WTC11 (cell line): ENCODE data around the gene IMMP1L.

Source experiments
- EMX1 ChIP-seq: fragments of 250-450 bp; sonication (Bioruptor Pico); IDR thresholded peaks from 2 replicates; pipeline ENCODE4 v1.8.0; 2021; ENCODE audit warnings: mild to moderate bottlenecking
- FOXK1 ChIP-seq: sonication (generic); formaldehyde crosslinking; IDR thresholded peaks from 2 replicates; pipeline ENCODE4 v1.8.0; 2022; ENCODE audit warnings: mild to moderate bottlenecking, moderate library complexity, missing genetic modification reagents
- GRHL2 ChIP-seq: fragments of 250-450 bp; sonication (Bioruptor Pico); IDR thresholded peaks from 2 replicates; pipeline ENCODE4 v1.8.0; 2022; ENCODE audit warnings: mild to moderate bottlenecking, moderate library complexity; ENCODE audit not compliant: insufficient replicate concordance, severe bottlenecking
- HMGXB4 ChIP-seq: sonication (generic); formaldehyde crosslinking; IDR thresholded peaks from 2 replicates; pipeline ENCODE4 v1.8.1; 2023; ENCODE audit warnings: mild to moderate bottlenecking, moderate library complexity, missing genetic modification reagents
- JUN ChIP-seq: sonication (generic); formaldehyde crosslinking; IDR thresholded peaks from 2 replicates; pipeline ENCODE4 v1.8.0; 2023; ENCODE audit warnings: mild to moderate bottlenecking, missing genetic modification reagents
- MAX ChIP-seq: sonication (generic); formaldehyde crosslinking; IDR thresholded peaks from 2 replicates; pipeline ENCODE4 v1.8.0; 2022; ENCODE audit warnings: mild to moderate bottlenecking, missing genetic modification reagents
- MYBL2 ChIP-seq: sonication (generic); formaldehyde crosslinking; IDR thresholded peaks from 2 replicates; pipeline ENCODE4 v1.8.1; 2023; ENCODE audit warnings: mild to moderate bottlenecking, moderate library complexity, missing genetic modification reagents
- SP1 ChIP-seq: sonication (generic); formaldehyde crosslinking; conservative IDR thresholded peaks from 2 replicates; pipeline ENCODE4 v1.8.1; 2022; ENCODE audit warnings: missing genetic modification reagents
- TEAD1 ChIP-seq: sonication (generic); formaldehyde crosslinking; IDR thresholded peaks from 2 replicates; pipeline ENCODE4 v1.8.0; 2022; ENCODE audit warnings: mild to moderate bottlenecking, missing genetic modification reagents
- USF2 ChIP-seq: sonication (generic); formaldehyde crosslinking; IDR thresholded peaks from 2 replicates; pipeline ENCODE4 v1.8.1; 2023; ENCODE audit warnings: mild to moderate bottlenecking, missing genetic modification reagents, moderate library complexity
- ZNF138 ChIP-seq: sonication (generic); formaldehyde crosslinking; conservative IDR thresholded peaks from 2 replicates; pipeline ENCODE4 v1.8.1; 2022; ENCODE audit warnings: mild to moderate bottlenecking, moderate library complexity, missing genetic modification reagents
- TF ChIP-seq, protein P1 (sequence below): fragments of 200-600 bp; IDR thresholded peaks from 2 replicates; pipeline ENCODE4 v1.8.0; 2022; ENCODE audit warnings: antibody characterized with exemption
- TF ChIP-seq, protein P2 (sequence below): sonication (generic); formaldehyde crosslinking; conservative IDR thresholded peaks from 2 replicates; pipeline ENCODE4 v1.8.1; 2022; ENCODE audit warnings: mild to moderate bottlenecking, missing genetic modification reagents
- TF ChIP-seq, protein P3 (sequence below): sonication (generic); formaldehyde crosslinking; IDR thresholded peaks from 2 replicates; pipeline ENCODE4 v1.8.0; 2022; ENCODE audit warnings: mild to moderate bottlenecking, missing genetic modification reagents

DNA sequence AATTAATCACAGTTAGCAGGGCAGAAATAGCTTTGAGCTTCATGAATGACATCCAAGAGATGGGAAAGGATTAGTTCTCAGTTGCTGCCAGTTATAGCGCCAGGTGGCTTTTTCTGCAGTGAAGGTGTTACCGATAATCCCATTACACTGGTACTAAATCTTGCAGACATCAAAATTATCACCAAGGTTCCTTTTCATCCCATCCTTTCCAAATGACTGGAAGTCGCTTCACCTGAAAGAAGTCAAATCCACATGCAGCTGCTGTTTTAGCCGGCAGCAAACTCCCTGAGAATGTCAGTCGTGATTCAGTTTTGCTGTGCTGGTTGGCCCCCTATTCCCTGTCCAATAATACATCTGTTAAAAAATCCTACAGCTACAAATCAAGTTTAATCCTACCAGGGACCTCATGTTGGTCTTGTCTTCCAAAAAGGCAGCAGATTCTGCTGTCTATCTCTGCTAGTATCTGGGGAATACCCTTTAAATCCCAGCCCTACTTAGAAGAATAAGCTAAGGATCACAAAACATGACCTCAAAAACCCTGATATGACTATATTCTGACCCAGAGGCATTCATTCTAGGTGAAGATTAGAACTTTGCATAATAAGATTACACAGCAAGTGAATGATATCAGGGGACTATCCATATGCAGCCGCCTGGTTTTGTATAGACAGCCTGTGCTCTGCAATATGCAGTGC is 31.7 kb downstream of the IMMP1L start:
- TF ChIP-seq, protein P1, sequence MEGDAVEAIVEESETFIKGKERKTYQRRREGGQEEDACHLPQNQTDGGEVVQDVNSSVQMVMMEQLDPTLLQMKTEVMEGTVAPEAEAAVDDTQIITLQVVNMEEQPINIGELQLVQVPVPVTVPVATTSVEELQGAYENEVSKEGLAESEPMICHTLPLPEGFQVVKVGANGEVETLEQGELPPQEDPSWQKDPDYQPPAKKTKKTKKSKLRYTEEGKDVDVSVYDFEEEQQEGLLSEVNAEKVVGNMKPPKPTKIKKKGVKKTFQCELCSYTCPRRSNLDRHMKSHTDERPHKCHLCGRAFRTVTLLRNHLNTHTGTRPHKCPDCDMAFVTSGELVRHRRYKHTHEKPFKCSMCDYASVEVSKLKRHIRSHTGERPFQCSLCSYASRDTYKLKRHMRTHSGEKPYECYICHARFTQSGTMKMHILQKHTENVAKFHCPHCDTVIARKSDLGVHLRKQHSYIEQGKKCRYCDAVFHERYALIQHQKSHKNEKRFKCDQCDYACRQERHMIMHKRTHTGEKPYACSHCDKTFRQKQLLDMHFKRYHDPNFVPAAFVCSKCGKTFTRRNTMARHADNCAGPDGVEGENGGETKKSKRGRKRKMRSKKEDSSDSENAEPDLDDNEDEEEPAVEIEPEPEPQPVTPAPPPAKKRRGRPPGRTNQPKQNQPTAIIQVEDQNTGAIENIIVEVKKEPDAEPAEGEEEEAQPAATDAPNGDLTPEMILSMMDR = no peak
- no peak for TF ChIP-seq MAX (CRISPR knock-in tag)
- no peak for TF ChIP-seq FOXK1 (CRISPR knock-in tag)
- TF ChIP-seq USF2 = no peak
- TF ChIP-seq ZNF138 (CRISPR knock-in tag) = no peak
- no peak for TF ChIP-seq EMX1
- no peak for TF ChIP-seq SP1 (CRISPR knock-in tag)
- no peak for TF ChIP-seq TEAD1
- no peak for TF ChIP-seq GRHL2 (CRISPR knock-in tag)
- no peak for TF ChIP-seq JUN (CRISPR knock-in tag)
- TF ChIP-seq, protein P2, sequence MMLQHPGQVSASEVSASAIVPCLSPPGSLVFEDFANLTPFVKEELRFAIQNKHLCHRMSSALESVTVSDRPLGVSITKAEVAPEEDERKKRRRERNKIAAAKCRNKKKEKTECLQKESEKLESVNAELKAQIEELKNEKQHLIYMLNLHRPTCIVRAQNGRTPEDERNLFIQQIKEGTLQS (CRISPR knock-in tag) = no peak
- TF ChIP-seq, protein P3, sequence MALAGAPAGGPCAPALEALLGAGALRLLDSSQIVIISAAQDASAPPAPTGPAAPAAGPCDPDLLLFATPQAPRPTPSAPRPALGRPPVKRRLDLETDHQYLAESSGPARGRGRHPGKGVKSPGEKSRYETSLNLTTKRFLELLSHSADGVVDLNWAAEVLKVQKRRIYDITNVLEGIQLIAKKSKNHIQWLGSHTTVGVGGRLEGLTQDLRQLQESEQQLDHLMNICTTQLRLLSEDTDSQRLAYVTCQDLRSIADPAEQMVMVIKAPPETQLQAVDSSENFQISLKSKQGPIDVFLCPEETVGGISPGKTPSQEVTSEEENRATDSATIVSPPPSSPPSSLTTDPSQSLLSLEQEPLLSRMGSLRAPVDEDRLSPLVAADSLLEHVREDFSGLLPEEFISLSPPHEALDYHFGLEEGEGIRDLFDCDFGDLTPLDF = no peak
- TF ChIP-seq MYBL2 (CRISPR knock-in tag) = no peak
- no peak for TF ChIP-seq HMGXB4 (CRISPR knock-in tag)
